GM23248 (cell line): Measurements from ENCODE around the gene TNNT2. TPM values are rescaled to one million over a fixed set of nuclear protein-coding genes. Genes with fewer than 3 reads are reported as not detected.

Source experiments
- DNase-seq: peaks from one replicate; pipeline ENCODE4 v3.0.0-alpha.2; 2015
- H2AFZ ChIP-seq: fragments of 200-600 bp; sonication (generic); 2 replicates; pipeline ENCODE4 v1.6.1; 2016; ENCODE audit warnings: antibody characterized with exemption
- H3F3A ChIP-seq: fragments of 200-600 bp; sonication (generic); 2 replicates; pipeline ENCODE4 v1.6.1; 2016; ENCODE audit warnings: mild to moderate bottlenecking, antibody characterized with exemption, mixed run types; ENCODE audit not compliant: insufficient read depth
- H3K27ac ChIP-seq: fragments of 200-600 bp; sonication (generic); 2 replicates; pipeline ENCODE4 v1.5.1; 2016; ENCODE audit warnings: mild to moderate bottlenecking
- H3K27me3 ChIP-seq: fragments of 200-600 bp; sonication (generic); replicated peaks from 2 replicates; pipeline ENCODE4 v1.6.1; 2016; ENCODE audit warnings: mild to moderate bottlenecking; ENCODE audit not compliant: insufficient read depth
- H3K36me3 ChIP-seq: fragments of 200-600 bp; sonication (generic); 2 replicates; pipeline ENCODE4 v1.6.1; 2016; ENCODE audit warnings: low read depth, mild to moderate bottlenecking
- H3K4me1 ChIP-seq: fragments of 200-600 bp; sonication (generic); 2 replicates; pipeline ENCODE4 v1.6.1; 2016; ENCODE audit warnings: mild to moderate bottlenecking; ENCODE audit not compliant: insufficient read depth
- H3K4me2 ChIP-seq: fragments of 200-600 bp; sonication (generic); one replicate; pipeline ENCODE4 v1.6.1; 2016; ENCODE audit warnings: mild to moderate bottlenecking; ENCODE audit not compliant: unreplicated experiment
- H3K4me3 ChIP-seq: fragments of 200-600 bp; sonication (generic); 2 replicates; pipeline ENCODE4 v1.5.1; 2016; ENCODE audit warnings: mild to moderate bottlenecking
- H3K79me2 ChIP-seq: fragments of 200-600 bp; sonication (generic); 2 replicates; pipeline ENCODE4 v1.6.1; 2016; ENCODE audit warnings: mild to moderate bottlenecking; ENCODE audit not compliant: insufficient read depth
- H3K9ac ChIP-seq: fragments of 200-600 bp; sonication (generic); 2 replicates; pipeline ENCODE4 v1.6.1; 2016; ENCODE audit warnings: mild to moderate bottlenecking
- H3K9me2 ChIP-seq: fragments of 200-600 bp; sonication (generic); 2 replicates; pipeline ENCODE4 v1.6.1; 2016; ENCODE audit warnings: mixed run types, mild to moderate bottlenecking, moderate library complexity; ENCODE audit not compliant: insufficient read depth
- H3K9me3 ChIP-seq: fragments of 200-600 bp; sonication (generic); one replicate; pipeline ENCODE4 v1.6.1; 2017; ENCODE audit warnings: low read depth
- H4K20me1 ChIP-seq: fragments of 200-600 bp; sonication (generic); 2 replicates; pipeline ENCODE4 v1.6.0; 2016; ENCODE audit not compliant: insufficient read depth
- EZH2 ChIP-seq: fragments of 200-600 bp; sonication (generic); IDR thresholded peaks from 2 replicates; pipeline ENCODE4 v1.6.1; 2018; ENCODE audit warnings: antibody characterized with exemption, mild to moderate bottlenecking; ENCODE audit not compliant: insufficient read depth, poor library complexity, severe bottlenecking
- EZH2phosphoT487 ChIP-seq: fragments of 200-600 bp; sonication (generic); IDR thresholded peaks from 2 replicates; pipeline ENCODE4 v1.6.1; 2018; ENCODE audit warnings: antibody characterized with exemption, moderate library complexity, mild to moderate bottlenecking, low read depth; ENCODE audit not compliant: insufficient read depth
- WGBS, 2 experiments: methylation state at CpG; one replicate each; pipeline ENCODE4 v1.1.6; 2015 to 2017; ENCODE audit warnings: low lambda C conversion rate in 2 of 2, low coverage in 1 of 2; ENCODE audit errors: missing lambda C conversion rate in 2 of 2; 5-methylcytosine and 5-hydroxymethylcytosine counted together
- in situ Hi-C: fragments of 300-500 bp; cut with MboI; formaldehyde crosslinking; loops from 2 replicates; pipeline ENCODE4 v1.15.0; 2020
- polyA plus RNA-seq: library from polyadenylated mRNA; unstranded; fragments of >200 nt; fragmentation: Nextera tagmentation; extraction: Ambion mirVana; gene quantifications from 2 replicates; pipeline ENCODE4 v1.2.1, GENCODE V29; 2016
- total RNA-seq: library from RNA; depleted of rRNA; stranded (reverse); fragments of >200 nt; shearing (Covaris generic); gene quantifications from 2 replicates; pipeline ENCODE4 v1.2.3, GENCODE V29; 2014

TNNT2 gene
- total and polyA plus RNA-seq, 2 experiments from 2014 or later = not detected

GRCh38 chr1:201325678-201326060 is 51.8 kb downstream of the TNNT2 start:
- Histone ChIP-seq H3K79me2 (no peaks in the 10 kb centered on the region), H3K4me1 (no peaks in the 10 kb centered on the region), H3K9me2 (no peaks in the 10 kb centered on the region), H3F3A (no peaks in the 10 kb centered on the region), H3K36me3 (no peaks in the 10 kb centered on the region), H4K20me1 (no peaks in the 10 kb centered on the region), H3K27me3 (0 out of 2 replicates have a peak, but pooled peaks cover 4% of the 10 kb centered on the region), H3K9ac (no peak overlapping the region), H2AFZ (no peak overlapping the region), H3K4me3 (no peak overlapping the region), H3K9me3 (no peaks in the 10 kb centered on the region), H3K27ac (no peak overlapping the region), H3K4me2 (no peak overlapping the region)
- in situ Hi-C loops = no loop called here
- 88 to 89% methylated on average over 8 of the region's 8 CpGs for WGBS, 2 experiments
- no peak for DNase-seq
- no peak for TF ChIP-seq EZH2
- TF ChIP-seq EZH2phosphoT487 = no peak

- Histone ChIP-seq H3K9me3 (no peaks in the 10 kb centered on the region), H3K4me2 (no peak overlapping the region), H3K27ac (no peak overlapping the region), H3K27me3 (0 out of 2 replicates have a peak, but pooled peaks cover 4% of the 10 kb centered on the region), H3K9me2 (no peaks in the 10 kb centered on the region), H2AFZ (no peak overlapping the region), H3K9ac (no peak overlapping the region), H3F3A (no peaks in the 10 kb centered on the region), H3K4me1 (no peaks in the 10 kb centered on the region), H4K20me1 (no peaks in the 10 kb centered on the region), H3K4me3 (no peak overlapping the region), H3K79me2 (no peaks in the 10 kb centered on the region), H3K36me3 (no peaks in the 10 kb centered on the region)
- 61 to 67% methylated on average over 15 to 16 of the region's 16 CpGs for WGBS, 2 experiments
- no peak for DNase-seq
- in situ Hi-C loops = no loop called here
- TF ChIP-seq EZH2 (no peak), EZH2phosphoT487 (no peak)
Observed at GRCh38 chr1:201324821-201325677, 52.4 kb downstream of the TNNT2 start.

GRCh38 chr1:201324306-201324705 is 53.2 kb downstream of the TNNT2 start:
- no peak overlapping the region for H3K4me2 ChIP-seq
- H3K36me3 ChIP-seq = no peaks in the 10 kb centered on the region
- WGBS, 2 experiments = 89 to 92% methylated on average over 4 of the region's 4 CpGs
- 0 out of 2 replicates have a peak, but pooled peaks cover 4% of the 10 kb centered on the region for H3K27me3 ChIP-seq
- H3K9me3 ChIP-seq = no peaks in the 10 kb centered on the region
- no peaks in the 10 kb centered on the region for H4K20me1 ChIP-seq
- in situ Hi-C loops = no loop called here
- no peaks in the 10 kb centered on the region for H3K4me1 ChIP-seq
- no peak overlapping the region for H3K9ac ChIP-seq
- TF ChIP-seq EZH2 (no peak), EZH2phosphoT487 (no peak)
- H3K9me2 ChIP-seq = no peaks in the 10 kb centered on the region
- no peak overlapping the region for H2AFZ ChIP-seq
- no peaks in the 10 kb centered on the region for H3K79me2 ChIP-seq
- no peak overlapping the region for H3K27ac ChIP-seq
- no peak for DNase-seq
- no peaks in the 10 kb centered on the region for H3F3A ChIP-seq
- H3K4me3 ChIP-seq = no peak overlapping the region

- H3K4me2 ChIP-seq = no peak overlapping the region
Observed at GRCh38 chr1:201322653-201323510, 54.6 kb downstream of the TNNT2 start.

More at GRCh38 chr1:201322653-201323510, 54.6 kb downstream of the TNNT2 start:
- no peaks in the 10 kb centered on the region for H3K36me3 ChIP-seq
- no peaks in the 10 kb centered on the region for H3F3A ChIP-seq
- no peak overlapping the region for H3K9ac ChIP-seq
- no peak overlapping the region for H3K4me3 ChIP-seq
- WGBS, 2 experiments = 78 to 79% methylated on average over 10 to 11 of the region's 12 CpGs
- TF ChIP-seq EZH2 = no peak
- TF ChIP-seq EZH2phosphoT487 = no peak
- DNase-seq = no peak
- H3K4me1 ChIP-seq = no peaks in the 10 kb centered on the region
- H3K27ac ChIP-seq = no peak overlapping the region
- no peaks in the 10 kb centered on the region for H3K9me2 ChIP-seq
- no peaks in the 10 kb centered on the region for H3K9me3 ChIP-seq
- H3K27me3 ChIP-seq = 0 out of 2 replicates have a peak, but pooled peaks cover 4% of the 10 kb centered on the region
- H3K79me2 ChIP-seq = no peaks in the 10 kb centered on the region
- in situ Hi-C loops = no loop called here
- H2AFZ ChIP-seq = no peak overlapping the region
- no peaks in the 10 kb centered on the region for H4K20me1 ChIP-seq
